Sigmoid colon (tissue), 7 donors: ENCODE data around the gene MYL7. TPM values are rescaled to one million over a fixed set of nuclear protein-coding genes. Genes with fewer than 3 reads are reported as not detected.
A peak's percentile ranks its signal among the peaks of the same experiment; 100 is the strongest.

Source experiments
- DNase-seq: peaks from one replicate; pipeline ENCODE4 v3.0.0-alpha.2; 2019
- H3K27ac ChIP-seq, 4 donors: fragments of 200-600 bp; sonication (generic); one replicate each; pipeline ENCODE4 v1.5.1; 2016 to 2019; ENCODE audit warnings: mild to moderate bottlenecking in 1 of 4
- H3K27me3 ChIP-seq, 3 donors: fragments of 200-600 bp; sonication (generic); one replicate each; pipeline ENCODE4 v1.5.1; 2019; ENCODE audit warnings: mild to moderate bottlenecking in 1 of 3
- H3K36me3 ChIP-seq, 4 donors: fragments of 200-600 bp; sonication (generic); one replicate each; pipeline ENCODE4 v1.5.1; 2016 to 2019
- H3K4me1 ChIP-seq, 4 donors: fragments of 200-600 bp; sonication (generic); one replicate each; pipeline ENCODE4 v1.5.1; 2017 to 2019
- H3K4me3 ChIP-seq, 4 donors: fragments of 200-600 bp; sonication (generic); one replicate each; pipeline ENCODE4 v1.5.1; 2017 to 2019; ENCODE audit warnings: mild to moderate bottlenecking in 2 of 4, moderate library complexity in 1 of 4
- H3K9me3 ChIP-seq, 4 donors: fragments of 200-600 bp in 3 of 4; sonication (generic) in 3 of 4; one replicate each; pipeline versions ENCODE4 v1.5.1 to v1.6.1; 2013 to 2019
- EP300 ChIP-seq, 4 donors: sonication (generic); formaldehyde crosslinking; IDR thresholded peaks; one replicate each; pipeline ENCODE4 v1.6.1; 2017; ENCODE audit warnings: antibody characterized with exemption in 4 of 4
- POLR2A ChIP-seq, 2 donors: fragments of 450-650 bp; IDR thresholded peaks; one replicate each; pipeline ENCODE4 v1.6.1; 2016; ENCODE audit warnings: antibody characterized with exemption in 2 of 2, mild to moderate bottlenecking in 2 of 2, moderate library complexity in 2 of 2
- POLR2AphosphoS5 ChIP-seq, 4 donors: sonication (generic); formaldehyde crosslinking; IDR thresholded peaks; one replicate each; pipeline ENCODE4 v1.6.1; 2017; ENCODE audit warnings: antibody characterized with exemption in 4 of 4
- WGBS, 2 donors: extraction: QIAGEN DNeasy Blood & Tissue Kit; methylation state at CpG; one replicate each; pipeline ENCODE4 v1.1.7; 2013; 5-methylcytosine and 5-hydroxymethylcytosine counted together
- intact Hi-C: fragments of 100-400 bp; cut with DNase I; formaldehyde crosslinking; loops from one replicate; pipeline ENCODE4 v1.15.1; 2023
- polyA plus RNA-seq, 3 donors: library from polyadenylated mRNA; stranded (reverse); fragments of 200-250 nt; gene quantifications; one replicate each; pipeline ENCODE4 v1.2.3, GENCODE V29; 2013
- total RNA-seq, 4 donors: library from RNA; depleted of rRNA; stranded (reverse); fragments of >200 nt; gene quantifications; one replicate each; pipeline ENCODE4 v1.1.0, GENCODE V29; 2016
- TF ChIP-seq, protein P1 (sequence below), 4 experiments: fragments of 450-650 bp in 3 of 4; fragments of 200-600 bp in 1 of 4; IDR thresholded peaks; one replicate each; pipeline ENCODE4 v1.5.1; 2016 to 2019; ENCODE audit warnings: antibody characterized with exemption in 4 of 4, mild to moderate bottlenecking in 3 of 4, moderate library complexity in 2 of 4
- donor health status: healthy with polysubstance abuse.
- donor health status: Bipolar disorder and iron deficiency.
- donor health status: healthy.

The MYL7 gene
- total and polyA plus RNA-seq, 7 donors = 0.39 to 7.2 TPM; not detected in 5

- TF ChIP-seq EP300 (IDR thresholded peaks at IDR 0.05) (no peak), POLR2AphosphoS5 (IDR thresholded peaks at IDR 0.05) (no peak), POLR2A (IDR thresholded peaks at IDR 0.05) (no peak)
- TF ChIP-seq, protein P1, sequence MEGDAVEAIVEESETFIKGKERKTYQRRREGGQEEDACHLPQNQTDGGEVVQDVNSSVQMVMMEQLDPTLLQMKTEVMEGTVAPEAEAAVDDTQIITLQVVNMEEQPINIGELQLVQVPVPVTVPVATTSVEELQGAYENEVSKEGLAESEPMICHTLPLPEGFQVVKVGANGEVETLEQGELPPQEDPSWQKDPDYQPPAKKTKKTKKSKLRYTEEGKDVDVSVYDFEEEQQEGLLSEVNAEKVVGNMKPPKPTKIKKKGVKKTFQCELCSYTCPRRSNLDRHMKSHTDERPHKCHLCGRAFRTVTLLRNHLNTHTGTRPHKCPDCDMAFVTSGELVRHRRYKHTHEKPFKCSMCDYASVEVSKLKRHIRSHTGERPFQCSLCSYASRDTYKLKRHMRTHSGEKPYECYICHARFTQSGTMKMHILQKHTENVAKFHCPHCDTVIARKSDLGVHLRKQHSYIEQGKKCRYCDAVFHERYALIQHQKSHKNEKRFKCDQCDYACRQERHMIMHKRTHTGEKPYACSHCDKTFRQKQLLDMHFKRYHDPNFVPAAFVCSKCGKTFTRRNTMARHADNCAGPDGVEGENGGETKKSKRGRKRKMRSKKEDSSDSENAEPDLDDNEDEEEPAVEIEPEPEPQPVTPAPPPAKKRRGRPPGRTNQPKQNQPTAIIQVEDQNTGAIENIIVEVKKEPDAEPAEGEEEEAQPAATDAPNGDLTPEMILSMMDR (IDR thresholded peaks at IDR 0.05) = no peak
- no peak overlapping the region for H3K4me3 ChIP-seq
- no peaks in the 10 kb centered on the region for H3K4me1 ChIP-seq
Measured at GRCh38 chr7:44112997-44113763, 28.0 kb downstream of the MYL7 start.

GRCh38 chr7:44112231-44112996 lies 28.7 kb downstream of the MYL7 start:
- Histone ChIP-seq H3K36me3 (peaks cover 5 to 79% (median 9%) of the 10 kb centered on the region in 4 donors), H3K4me3 (no peak overlapping the region), H3K27me3 (peaks cover 0 to 30% (median 3%) of the 10 kb centered on the region in 3 donors), H3K27ac (no peak overlapping the region), H3K9me3 (no peaks in the 10 kb centered on the region), H3K4me1 (peaks cover 0 to 1% (median 0%) of the 10 kb centered on the region in 4 donors)
- DNase-seq = peak; percentile 71
- intact Hi-C loops = no loop called here
- whole genome bisulfite sequencing, 2 donors = 47 to 79% methylated on average over 41 of the region's 41 CpGs
- TF ChIP-seq POLR2AphosphoS5 (IDR thresholded peaks at IDR 0.05) (no peak), POLR2A (IDR thresholded peaks at IDR 0.05) (no peak), EP300 (IDR thresholded peaks at IDR 0.05) (no peak)
- TF ChIP-seq, protein P1 (IDR thresholded peaks at IDR 0.05) = no peak

More at GRCh38 chr7:44112997-44113763, 28.0 kb downstream of the MYL7 start:
- DNase-seq = no peak
- Histone ChIP-seq H3K27me3 (peaks cover 0 to 22% (median 3%) of the 10 kb centered on the region in 3 donors), H3K36me3 (peaks cover 5 to 86% (median 10%) of the 10 kb centered on the region in 4 donors), H3K9me3 (no peaks in the 10 kb centered on the region), H3K27ac (no peak overlapping the region)
- intact Hi-C loops = no loop called here
- 76 to 90% methylated on average over 34 of the region's 34 CpGs for WGBS, 2 donors

DNA sequence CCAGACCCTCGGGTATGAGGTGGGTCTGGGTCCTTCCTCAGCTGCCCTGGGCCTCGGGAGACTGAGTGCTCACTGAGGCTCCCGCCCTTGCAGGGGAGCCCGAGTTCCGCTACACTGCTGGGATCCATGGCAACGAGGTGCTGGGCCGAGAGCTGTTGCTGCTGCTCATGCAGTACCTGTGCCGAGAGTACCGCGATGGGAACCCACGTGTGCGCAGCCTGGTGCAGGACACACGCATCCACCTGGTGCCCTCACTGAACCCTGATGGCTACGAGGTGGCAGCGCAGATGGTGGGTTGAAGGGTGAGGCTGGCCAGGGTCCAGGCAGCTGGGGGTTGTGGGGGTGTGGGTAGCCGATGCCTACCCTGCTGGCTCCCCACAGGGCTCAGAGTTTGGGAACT lies 29.4 kb downstream of the MYL7 start:
- no peak for DNase-seq
- Histone ChIP-seq H3K36me3 (peaks cover 3 to 79% (median 7%) of the 10 kb centered on the region in 4 donors), H3K27me3 (peaks cover 0 to 35% (median 3%) of the 10 kb centered on the region in 3 donors), H3K9me3 (no peaks in the 10 kb centered on the region), H3K27ac (no peak overlapping the region), H3K4me1 (peaks cover 0 to 6% (median 0%) of the 10 kb centered on the region in 4 donors), H3K4me3 (no peak overlapping the region)
- intact Hi-C loops = no loop called here
- TF ChIP-seq POLR2A (IDR thresholded peaks at IDR 0.05) = no peak
- WGBS, 2 donors = 51 to 85% methylated on average over 16 of the region's 16 CpGs

GRCh38 chr7:44110719-44111635 lies 30.2 kb downstream of the MYL7 start:
- intact Hi-C loops = no loop called here
- no peak for DNase-seq
- no peak overlapping the region for H3K4me3 ChIP-seq
- peaks cover 3 to 73% (median 7%) of the 10 kb centered on the region in 4 donors for H3K36me3 ChIP-seq
- TF ChIP-seq EP300 (IDR thresholded peaks at IDR 0.05) = no peak
- no peak overlapping the region for H3K27ac ChIP-seq
- peaks cover 0 to 42% (median 3%) of the 10 kb centered on the region in 3 donors for H3K27me3 ChIP-seq
- WGBS, 2 donors = 67 to 83% methylated on average over 27 of the region's 27 CpGs
- peaks cover 0 to 14% (median 5%) of the 10 kb centered on the region in 4 donors for H3K4me1 ChIP-seq
- H3K9me3 ChIP-seq = no peaks in the 10 kb centered on the region

GRCh38 chr7:44109991-44110390 lies 31.1 kb downstream of the MYL7 start:
- Histone ChIP-seq H3K9me3 (no peaks in the 10 kb centered on the region), H3K4me3 (no peak overlapping the region), H3K4me1 (peaks cover 0 to 20% (median 13%) of the 10 kb centered on the region in 4 donors), H3K27me3 (peaks cover 0 to 49% (median 5%) of the 10 kb centered on the region in 3 donors), H3K27ac (no peak overlapping the region), H3K36me3 (peaks cover 3 to 63% (median 7%) of the 10 kb centered on the region in 4 donors)
- intact Hi-C loops = no loop called here
- DNase-seq = no peak
- TF ChIP-seq POLR2A (IDR thresholded peaks at IDR 0.05) (no peak), EP300 (IDR thresholded peaks at IDR 0.05) (no peak), POLR2AphosphoS5 (IDR thresholded peaks at IDR 0.05) (no peak)
- TF ChIP-seq, protein P1 (IDR thresholded peaks at IDR 0.05) = no peak
- 91 to 94% methylated on average over 18 of the region's 18 CpGs for WGBS, 2 donors
